Adrenal gland (tissue), 12 donors: ENCODE results near the gene HYAL2. TPM values are rescaled to one million over a fixed set of nuclear protein-coding genes. Genes with fewer than 3 reads are reported as not detected.

Experiments used
- DNase-seq, 7 donors: peaks; one replicate each; pipeline ENCODE4 v3.0.0-alpha.2; 2019 to 2020
- H3K27ac ChIP-seq, 5 donors: fragments of 200-600 bp; sonication (generic) in 4 of 5; 1 replicate in 3 of 5; 2 replicates in 2 of 5; pipeline versions ENCODE4 v1.5.1 to v1.8.0; 2016 to 2020; ENCODE audit warnings: mild to moderate bottlenecking in 1 of 5
- H3K27me3 ChIP-seq: fragments of 200-600 bp; 2 replicates; pipeline ENCODE4 v1.8.0; 2021
- H3K36me3 ChIP-seq, 2 donors: fragments of 200-600 bp; replicated peaks in 1 of 2; 1 replicate in 1 of 2; 2 replicates in 1 of 2; pipeline versions ENCODE4 v1.5.1 to v1.8.0; 2018 to 2022
- H3K4me1 ChIP-seq, 2 donors: fragments of 200-600 bp; replicated peaks in 1 of 2; 1 replicate in 1 of 2; 2 replicates in 1 of 2; pipeline versions ENCODE4 v1.5.1 to v1.8.0; 2018 to 2021
- H3K4me3 ChIP-seq, 4 donors: fragments of 200-600 bp; sonication (generic) in 3 of 4; one replicate each; pipeline ENCODE4 v1.5.1; 2016 to 2018
- H3K9me3 ChIP-seq, 3 donors: fragments of 200-600 bp; sonication (generic) in 1 of 3; replicated peaks in 1 of 3; 1 replicate in 2 of 3; 2 replicates in 1 of 3; pipeline versions ENCODE4 v1.5.1 to v1.8.0; 2016 to 2021
- POLR2A ChIP-seq, 2 donors: fragments of 450-650 bp; IDR thresholded peaks; one replicate each; pipeline ENCODE4 v1.6.1; 2017; ENCODE audit warnings: antibody characterized with exemption in 2 of 2, mild to moderate bottlenecking in 2 of 2, moderate library complexity in 1 of 2
- WGBS, 4 donors: extraction: QIAGEN DNeasy Blood & Tissue Kit in 2 of 4; methylation state at CpG; one replicate each; pipeline versions ENCODE4 v1.1.5 to v1.1.7; 2013 to 2017; 5-methylcytosine and 5-hydroxymethylcytosine counted together
- intact Hi-C, 2 donors: fragments of 100-400 bp; cut with DNase I; formaldehyde crosslinking; loops; one replicate each; pipeline versions ENCODE4 v1.14.1 to v1.15.0; 2022 to 2023
- polyA plus RNA-seq, 3 donors: library from polyadenylated mRNA; stranded (reverse); fragments of 200-250 nt in 2 of 3; fragments of 350-450 nt in 1 of 3; fragmentation: Illumina TruSeq in 1 of 3; extraction: RNeasy Lipid Tissue Mini Kit (QIAGEN cat#74804) in 1 of 3; gene quantifications; one replicate each; pipeline ENCODE4 v1.2.3, GENCODE V29; 2013 to 2014
- total RNA-seq, 9 donors: library from RNA; depleted of rRNA in 4 of 9; stranded (reverse); fragments of >200 nt in 4 of 9; fragments of 120-200 nt in 1 of 9; fragmentation: NEBNext Ultra II Directional in 1 of 9; extraction: Animal tissue kit (Norgen Biotek cat#: 25700) in 1 of 9; gene quantifications; one replicate each; pipeline versions ENCODE4 v1.1.0 to v1.2.4, GENCODE V29; 2013 to 2023
- TF ChIP-seq, protein P1 (sequence below), 6 experiments: fragments of 450-650 bp in 4 of 6; fragments of 200-600 bp in 2 of 6; sonication (generic) in 1 of 6; IDR thresholded peaks; 1 replicate in 5 of 6; 2 replicates in 1 of 6; pipeline versions ENCODE4 v1.5.1 to v1.8.0; 2016 to 2021; ENCODE audit warnings: antibody characterized with exemption in 6 of 6, mild to moderate bottlenecking in 2 of 6, moderate library complexity in 1 of 6
- donor health status: healthy with polysubstance abuse.
- donor health status: Bipolar disorder and iron deficiency.
- donor health status: DM: yes; HTN: yes; CAD: no.
- donor health status: DM: no; HTN: no; CAD: no.
- donor health status: DM: no; HTN: no; CAD: no.
- donor health status: DM: yes; HTN: yes; CAD: no.

Gene HYAL2
- total and polyA plus RNA-seq, 12 donors: 28.0 to 186 (median 99.8) TPM

DNA sequence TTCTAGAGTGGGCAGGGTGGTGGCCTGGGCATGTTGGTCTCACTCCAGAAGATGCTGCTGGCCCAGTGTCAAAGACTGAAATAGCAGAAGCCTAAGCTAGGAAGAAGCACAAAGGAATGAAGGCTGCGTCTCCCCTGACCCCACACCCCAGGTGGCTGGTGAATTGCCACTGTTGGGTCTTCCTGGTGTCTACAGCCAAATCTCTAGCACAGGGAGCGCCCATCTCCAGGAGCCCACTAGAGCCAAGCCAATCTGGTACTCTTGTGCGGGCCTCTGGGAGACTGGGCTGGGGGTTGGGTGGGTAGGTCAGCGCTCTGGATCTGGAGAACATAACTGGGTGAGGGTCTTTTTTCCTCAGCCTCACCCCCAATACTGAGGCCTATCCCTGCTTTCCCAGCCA lies 4.6 kb upstream of the HYAL2 start:
- Histone ChIP-seq H3K4me3 (peak overlapping the region in 2 of 4 donors; percentile 63 to 83), H3K36me3 (peaks cover 0 to 42% of the 10 kb centered on the region in 2 donors), H3K9me3 (no peaks in the 10 kb centered on the region), H3K27me3 (no peaks in the 10 kb centered on the region), H3K4me1 (peaks cover 16 to 43% of the 10 kb centered on the region in 2 donors), H3K27ac (peak overlapping the region in 1 of 5 donors; percentile 11)
- TF ChIP-seq, protein P1, sequence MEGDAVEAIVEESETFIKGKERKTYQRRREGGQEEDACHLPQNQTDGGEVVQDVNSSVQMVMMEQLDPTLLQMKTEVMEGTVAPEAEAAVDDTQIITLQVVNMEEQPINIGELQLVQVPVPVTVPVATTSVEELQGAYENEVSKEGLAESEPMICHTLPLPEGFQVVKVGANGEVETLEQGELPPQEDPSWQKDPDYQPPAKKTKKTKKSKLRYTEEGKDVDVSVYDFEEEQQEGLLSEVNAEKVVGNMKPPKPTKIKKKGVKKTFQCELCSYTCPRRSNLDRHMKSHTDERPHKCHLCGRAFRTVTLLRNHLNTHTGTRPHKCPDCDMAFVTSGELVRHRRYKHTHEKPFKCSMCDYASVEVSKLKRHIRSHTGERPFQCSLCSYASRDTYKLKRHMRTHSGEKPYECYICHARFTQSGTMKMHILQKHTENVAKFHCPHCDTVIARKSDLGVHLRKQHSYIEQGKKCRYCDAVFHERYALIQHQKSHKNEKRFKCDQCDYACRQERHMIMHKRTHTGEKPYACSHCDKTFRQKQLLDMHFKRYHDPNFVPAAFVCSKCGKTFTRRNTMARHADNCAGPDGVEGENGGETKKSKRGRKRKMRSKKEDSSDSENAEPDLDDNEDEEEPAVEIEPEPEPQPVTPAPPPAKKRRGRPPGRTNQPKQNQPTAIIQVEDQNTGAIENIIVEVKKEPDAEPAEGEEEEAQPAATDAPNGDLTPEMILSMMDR (IDR thresholded peaks at IDR 0.05): no peak
- TF ChIP-seq POLR2A (IDR thresholded peaks at IDR 0.05): no peak
- intact Hi-C loops: no loop called here
- DNase-seq: peak in 1 of 7 donors; percentile 56
- 59 to 75% (median 70%) methylated on average over 4 of the region's 4 CpGs for WGBS, 4 donors

DNA sequence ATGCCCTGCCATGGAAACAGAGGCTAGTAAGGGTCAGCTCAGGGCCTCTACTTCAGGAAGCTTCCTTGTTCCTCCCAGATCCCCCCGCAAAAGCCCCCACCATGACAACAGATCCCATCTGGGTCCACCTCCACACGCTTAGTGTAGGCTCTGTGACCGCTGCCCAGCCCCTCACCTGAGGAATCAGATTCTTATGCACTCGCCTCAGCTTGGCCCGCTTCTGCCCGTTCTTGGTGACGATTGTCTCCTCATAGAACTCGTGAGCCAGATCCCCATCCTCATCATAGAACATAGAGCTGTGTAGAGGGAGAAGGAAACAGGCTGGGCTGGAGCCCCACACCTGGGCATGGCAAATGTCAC lies 3.6 kb upstream of the HYAL2 start:
- Histone ChIP-seq H3K4me1 (peaks cover 20 to 48% of the 10 kb centered on the region in 2 donors), H3K36me3 (peaks cover 0 to 33% of the 10 kb centered on the region in 2 donors), H3K4me3 (no peak overlapping the region), H3K27me3 (no peaks in the 10 kb centered on the region), H3K9me3 (no peaks in the 10 kb centered on the region), H3K27ac (no peak overlapping the region)
- intact Hi-C loops: no loop called here
- DNase-seq: no peak
- TF ChIP-seq POLR2A (IDR thresholded peaks at IDR 0.05): no peak
- TF ChIP-seq, protein P1 (IDR thresholded peaks at IDR 0.05): no peak
- 84 to 90% (median 85%) methylated on average over 8 of the region's 8 CpGs for WGBS, 4 donors

DNA sequence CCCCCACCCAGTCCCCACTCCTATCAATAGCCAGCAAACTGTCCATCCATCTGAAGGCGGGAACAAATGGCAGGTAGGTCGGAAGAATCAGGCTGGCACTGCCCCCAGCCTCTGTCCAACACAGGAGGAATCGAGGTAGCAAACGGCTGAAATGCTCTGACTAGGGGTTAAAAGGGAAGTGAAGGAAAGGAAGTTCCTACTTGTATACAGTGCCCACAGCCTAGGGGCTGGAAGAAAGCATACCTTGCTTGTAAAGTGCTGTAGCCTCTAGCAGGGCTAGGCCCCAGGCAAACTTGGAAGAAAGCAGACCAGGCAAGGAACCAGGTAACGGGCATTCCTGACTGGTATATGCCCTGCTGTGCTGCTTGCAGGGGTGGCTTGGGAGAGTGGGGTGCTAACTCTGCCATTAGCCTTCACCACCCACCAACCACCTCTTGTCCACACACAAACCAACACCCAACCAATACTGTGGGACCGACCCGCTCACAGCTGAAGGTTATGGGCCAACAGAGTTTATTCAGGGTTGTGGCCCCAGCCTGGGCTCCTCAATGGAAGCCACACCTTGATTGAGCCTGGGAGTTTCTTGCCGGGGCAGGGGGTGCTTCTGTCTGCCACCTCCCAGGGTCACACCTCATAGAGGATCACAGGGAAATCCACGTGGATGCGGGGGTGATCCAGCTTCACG lies 3.1 kb upstream of the HYAL2 start:
- intact Hi-C loops: no loop called here
- TF ChIP-seq, protein P1 (IDR thresholded peaks at IDR 0.05): no peak
- no peak for TF ChIP-seq POLR2A (IDR thresholded peaks at IDR 0.05)
- WGBS, 4 donors: 73 to 82% (median 78%) methylated on average over 11 of the region's 11 CpGs
- no peaks in the 10 kb centered on the region for H3K9me3 ChIP-seq
- H3K27me3 ChIP-seq: no peaks in the 10 kb centered on the region
- H3K36me3 ChIP-seq: peaks cover 0 to 27% of the 10 kb centered on the region in 2 donors
- H3K4me1 ChIP-seq: peaks cover 21 to 48% of the 10 kb centered on the region in 2 donors
- peak overlapping the region in 1 of 5 donors; percentile 98 for H3K27ac ChIP-seq
- DNase-seq: no peak
- no peak overlapping the region for H3K4me3 ChIP-seq

DNA sequence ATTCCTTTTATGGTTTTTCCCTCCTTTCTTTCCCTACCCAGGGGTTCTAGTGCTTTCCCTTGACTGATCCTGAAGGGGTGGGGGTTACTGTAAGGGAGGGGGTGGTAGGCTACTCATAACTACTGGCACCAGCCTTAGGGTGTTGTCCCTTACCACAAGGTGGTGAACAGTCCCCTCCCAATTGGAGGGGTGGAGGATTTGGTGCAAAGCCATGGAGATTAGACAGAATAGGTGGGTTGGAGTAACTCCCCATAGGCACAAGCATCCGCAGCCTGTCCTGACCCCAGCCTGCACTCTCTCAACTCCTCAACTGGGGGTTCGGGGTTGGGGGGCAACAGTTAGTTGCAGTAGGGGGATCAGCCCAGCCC lies 2.6 kb upstream of the HYAL2 start:
- H3K4me1 ChIP-seq: peaks cover 26 to 54% of the 10 kb centered on the region in 2 donors
- no peak overlapping the region for H3K4me3 ChIP-seq
- H3K27me3 ChIP-seq: no peaks in the 10 kb centered on the region
- DNase-seq: no peak
- H3K36me3 ChIP-seq: peaks cover 0 to 22% of the 10 kb centered on the region in 2 donors
- peak overlapping the region in 1 of 5 donors; percentile 98 for H3K27ac ChIP-seq
- no peaks in the 10 kb centered on the region for H3K9me3 ChIP-seq
- WGBS, 4 donors: 63 to 83% (median 70%) methylated on average over 2 of the region's 2 CpGs
- TF ChIP-seq, protein P1 (IDR thresholded peaks at IDR 0.05): no peak
- no peak for TF ChIP-seq POLR2A (IDR thresholded peaks at IDR 0.05)
- intact Hi-C loops: no loop called here
